CD4-positive, alpha-beta T cell (primary cell): Measurements from ENCODE around the gene SECISBP2. TPM values are rescaled to one million over a fixed set of nuclear protein-coding genes. Genes with fewer than 3 reads are reported as not detected.

ENCODE experiments used
- ATAC-seq: fragments of 200-7000 bp; cut with Tn5 transposase; one replicate; pipeline ENCODE4 v1.10.0; 2022; ENCODE audit warnings: mild to moderate bottlenecking; ENCODE audit not compliant: poor library complexity
- CTCF ChIA-PET: fragments of 350-600 bp; sonication (Branson Sonifier 250); formaldehyde crosslinking; loops from one replicate; lab custom pipeline; 2021; ENCODE audit warnings: antibody characterized with exemption, inconsistent platforms; lab: Charles Lee
- POLR2A ChIA-PET: fragments of 350-600 bp; sonication (Branson Sonifier 250); formaldehyde crosslinking; loops from one replicate; lab custom pipeline; 2021; ENCODE audit warnings: antibody characterized with exemption, inconsistent platforms; lab: Charles Lee
- DNase-seq, 14 experiments: peaks; one replicate each; pipeline ENCODE4 v3.0.0-alpha.2; 2013 to 2020; ENCODE audit warnings: mixed read lengths in 2 of 14
- H3K27ac ChIP-seq, 2 donors: one replicate each; pipeline versions ENCODE4 v1.5.1 to v1.7.0; 2013; ENCODE audit warnings: low read length in 2 of 2, low read depth in 1 of 2, mild to moderate bottlenecking in 1 of 2
- H3K27me3 ChIP-seq, 2 experiments: 1 replicate in 1 of 2; 2 replicates in 1 of 2; pipeline versions ENCODE4 v1.6.1 to v1.7.0; 2013; ENCODE audit warnings: low read length in 2 of 2, control low read depth in 1 of 2, mild to moderate bottlenecking in 1 of 2, moderate library complexity in 1 of 2; ENCODE audit not compliant: insufficient read depth in 2 of 2, control insufficient read depth in 1 of 2
- H3K36me3 ChIP-seq: one replicate; pipeline ENCODE4 v1.6.1; 2013; ENCODE audit warnings: low read length, control low read depth; ENCODE audit not compliant: insufficient read depth
- H3K4me1 ChIP-seq: one replicate; pipeline ENCODE4 v1.6.1; 2013; ENCODE audit warnings: low read length, control low read depth; ENCODE audit not compliant: insufficient read depth
- H3K4me3 ChIP-seq: one replicate; pipeline ENCODE4 v1.5.1; 2013; ENCODE audit warnings: mild to moderate bottlenecking, low read length, moderate library complexity
- H3K9me3 ChIP-seq, 2 experiments: 1 replicate in 1 of 2; 2 replicates in 1 of 2; pipeline versions ENCODE4 v1.6.1 to v1.7.0; 2013; ENCODE audit warnings: low read length in 2 of 2, mild to moderate bottlenecking in 2 of 2, control low read depth in 1 of 2, moderate library complexity in 1 of 2; ENCODE audit not compliant: control insufficient read depth in 1 of 2, insufficient read depth in 1 of 2
- H3K27ac Mint-ChIP-seq: one replicate; pipeline ENCODE4 v1.8.0; 2020; ENCODE audit warnings: mixed read lengths
- H3K27me3 Mint-ChIP-seq: one replicate; pipeline ENCODE4 v1.8.0; 2021; ENCODE audit warnings: mixed read lengths
- H3K36me3 Mint-ChIP-seq: one replicate; pipeline ENCODE4 v1.8.0; 2021; ENCODE audit warnings: low read depth, mixed read lengths
- H3K4me1 Mint-ChIP-seq: one replicate; pipeline ENCODE4 v1.8.0; 2021; ENCODE audit warnings: low read depth, mixed read lengths
- H3K4me3 Mint-ChIP-seq: one replicate; pipeline ENCODE4 v1.8.0; 2020; ENCODE audit warnings: mild to moderate bottlenecking, mixed read lengths
- H3K9me3 Mint-ChIP-seq: one replicate; pipeline ENCODE4 v1.8.0; 2020; ENCODE audit warnings: mixed read lengths
- CTCF ChIP-seq: fragments of 200-600 bp; IDR thresholded peaks from one replicate; pipeline ENCODE4 v1.8.0; 2022; ENCODE audit warnings: antibody characterized with exemption, mild to moderate bottlenecking
- intact Hi-C, 2 experiments: fragments of 100-400 bp; cut with DNase I in 1 of 2; cut with micrococcal nuclease in 1 of 2; formaldehyde crosslinking; loops; one replicate each; pipeline versions ENCODE4 v1.15.1 to v1.9.0; 2023 to 2025; cut with DNase I, micrococcal nuclease
- total RNA-seq, 174 experiments: library from RNA in 2 of 174; stranded (reverse) in 2 of 174; gene quantifications; one replicate each; pipeline ENCODE4 v1.2.3 and lab custom pipeline; 2021 to 2026

Gene SECISBP2
- total RNA-seq, 2 experiments from 2014 or later, result 109 to 112 TPM

DNA sequence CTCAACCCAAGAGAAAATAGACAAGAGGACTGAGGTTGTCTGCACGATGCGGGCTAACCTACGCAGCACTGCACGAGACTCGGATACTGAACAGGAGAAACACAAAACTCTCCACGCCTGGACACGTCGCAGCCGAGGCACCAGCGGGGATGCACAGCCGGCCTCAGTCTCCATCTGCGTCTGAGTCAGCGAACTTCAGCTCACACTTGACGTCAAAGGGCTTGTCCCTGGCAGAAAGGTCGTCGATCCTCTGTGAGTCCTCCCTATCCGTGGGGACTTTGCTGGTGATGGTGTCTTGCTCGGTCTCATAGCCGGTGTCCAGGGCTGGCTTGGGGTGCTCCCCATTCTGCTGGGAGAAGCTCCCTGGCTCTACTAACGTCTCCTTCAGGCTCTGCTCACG lies 60.2 kb downstream of the SECISBP2 start:
- peaks cover 72% of the 10 kb centered on the region for H3K36me3 ChIP-seq
- intact Hi-C loops, result loop anchor here in 1 of 2 experiments (2.0 kb wide), 1 partner anchor 170 kb away; no protein-coding TSS in a partner anchor
- no peak for TF ChIP-seq CTCF
- DNase-seq, result no peak
- H3K9me3 Mint-ChIP-seq, result no peaks in the 10 kb centered on the region
- CTCF ChIA-PET, result interaction anchor here (0.8 to 1.3 kb wide), 2 partner anchors 19 to 171 kb away, joined by 3 to 4 read pairs; no protein-coding TSS in a partner anchor
- H3K4me3 Mint-ChIP-seq, result no peak overlapping the region
- H3K36me3 Mint-ChIP-seq, result peaks cover 81% of the 10 kb centered on the region
- H3K27me3 Mint-ChIP-seq, result no peaks in the 10 kb centered on the region
- peaks cover 46% of the 10 kb centered on the region for H3K4me1 Mint-ChIP-seq
- H3K27ac ChIP-seq, result no peak overlapping the region
- H3K27ac Mint-ChIP-seq, result peak overlapping the region; percentile 83
- no peak for ATAC-seq
- no peaks in the 10 kb centered on the region for H3K9me3 ChIP-seq
- no peaks in the 10 kb centered on the region for H3K27me3 ChIP-seq
- peaks cover 72% of the 10 kb centered on the region for H3K4me1 ChIP-seq
- POLR2A ChIA-PET, result interaction anchor here (0.8 kb wide), 1 partner anchor 144 kb away, joined by 3 read pairs; no protein-coding TSS in a partner anchor
- no peak overlapping the region for H3K4me3 ChIP-seq

DNA sequence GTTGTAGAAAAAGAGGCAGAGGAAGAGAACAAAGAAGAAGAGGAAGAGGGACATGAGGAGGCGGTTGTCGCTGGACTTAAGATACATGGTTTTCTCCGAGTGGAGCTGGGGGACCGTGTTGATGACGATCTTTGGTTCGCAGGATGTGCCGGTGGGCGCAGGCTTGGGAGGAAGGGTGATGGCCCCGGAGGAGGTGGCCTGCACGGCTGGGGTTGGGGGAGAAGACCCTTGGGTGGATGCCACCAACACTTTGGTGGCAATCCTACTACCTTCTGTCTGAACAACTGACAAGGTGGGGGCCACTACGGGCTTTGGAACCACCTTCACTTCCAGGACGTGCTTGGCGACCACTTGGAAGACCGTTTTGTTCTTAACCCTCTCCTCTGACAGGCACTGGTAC lies 60.7 kb downstream of the SECISBP2 start:
- Mint-ChIP-seq H3K27ac (peak overlapping the region; percentile 83), H3K4me3 (no peak overlapping the region), H3K36me3 (peaks cover 86% of the 10 kb centered on the region), H3K4me1 (peaks cover 42% of the 10 kb centered on the region), H3K27me3 (no peaks in the 10 kb centered on the region), H3K9me3 (no peaks in the 10 kb centered on the region)
- ATAC-seq (no peak), DNase-seq (no peak)
- no peak for TF ChIP-seq CTCF
- CTCF ChIA-PET, result interaction anchor here (0.8 to 1.3 kb wide), 4 partner anchors 20 to 170 kb away, joined by 3 to 4 read pairs (median 4); no protein-coding TSS in a partner anchor
- Histone ChIP-seq H3K27ac (peak overlapping the region in 1 of 2 donors; percentile 8), H3K4me3 (no peak overlapping the region), H3K4me1 (peaks cover 67% of the 10 kb centered on the region), H3K27me3 (no peaks in the 10 kb centered on the region), H3K9me3 (no peaks in the 10 kb centered on the region), H3K36me3 (peaks cover 77% of the 10 kb centered on the region)
- POLR2A ChIA-PET, result interaction anchor here (0.8 kb wide), 1 partner anchor 143 kb away, joined by 3 read pairs; no protein-coding TSS in a partner anchor
- intact Hi-C loops, result loop anchor here (1.0 to 2.0 kb wide), 2 partner anchors 170 kb away; no protein-coding TSS in a partner anchor

GRCh38 chr9:89379508-89380115 lies 61.3 kb downstream of the SECISBP2 start:
- DNase-seq (peak in 4 of 14 experiments; percentile 15 to 69 (median 44)), ATAC-seq (peak; percentile 77)
- no peaks in the 10 kb centered on the region for H3K9me3 ChIP-seq
- Mint-ChIP-seq H3K9me3 (no peaks in the 10 kb centered on the region), H3K27me3 (no peaks in the 10 kb centered on the region), H3K27ac (peak overlapping the region; percentile 83), H3K4me3 (peak overlapping the region; percentile 0), H3K4me1 (peaks cover 42% of the 10 kb centered on the region), H3K36me3 (peaks cover 92% of the 10 kb centered on the region)
- POLR2A ChIA-PET, result interaction anchor here (1.0 to 1.5 kb wide), 2 partner anchors 61 to 77 kb away, joined by 3 to 4 read pairs; partner anchors contain the start of gene SECISBP2
- intact Hi-C loops, result loop anchor here (1.0 to 2.0 kb wide), 2 partner anchors 169 to 170 kb away; no protein-coding TSS in a partner anchor
- no peak for TF ChIP-seq CTCF
- CTCF ChIA-PET, result interaction anchor here (1.0 to 1.3 kb wide), 4 partner anchors 20 to 169 kb away, joined by 3 to 11 read pairs (median 4); no protein-coding TSS in a partner anchor
- peaks cover 62% of the 10 kb centered on the region for H3K4me1 ChIP-seq
- H3K36me3 ChIP-seq, result peaks cover 81% of the 10 kb centered on the region
- H3K27ac ChIP-seq, result peak overlapping the region; percentile 8 to 32
- no peaks in the 10 kb centered on the region for H3K27me3 ChIP-seq
- H3K4me3 ChIP-seq, result no peak overlapping the region
